GM18951 (cell line): ENCODE results near the gene NFATC1.
A peak's percentile ranks its signal among the peaks of the same experiment; 100 is the strongest.

Source experiments
- POLR2A ChIP-seq: IDR thresholded peaks from 4 replicates; pipeline ENCODE4 v1.6.1; 2011; ENCODE audit warnings: mild to moderate bottlenecking; ENCODE audit not compliant: insufficient read length, insufficient read depth; ENCODE audit errors: extremely low read depth
- in situ Hi-C: fragments of 300-500 bp; cut with MboI; formaldehyde crosslinking; loops from one replicate; pipeline ENCODE4 v1.12.0; 2022; ENCODE audit warnings: low sequenced_read_pairs, mixed read lengths, inconsistent platforms; ENCODE audit not compliant: unreplicated experiment

Gene NFATC1

DNA sequence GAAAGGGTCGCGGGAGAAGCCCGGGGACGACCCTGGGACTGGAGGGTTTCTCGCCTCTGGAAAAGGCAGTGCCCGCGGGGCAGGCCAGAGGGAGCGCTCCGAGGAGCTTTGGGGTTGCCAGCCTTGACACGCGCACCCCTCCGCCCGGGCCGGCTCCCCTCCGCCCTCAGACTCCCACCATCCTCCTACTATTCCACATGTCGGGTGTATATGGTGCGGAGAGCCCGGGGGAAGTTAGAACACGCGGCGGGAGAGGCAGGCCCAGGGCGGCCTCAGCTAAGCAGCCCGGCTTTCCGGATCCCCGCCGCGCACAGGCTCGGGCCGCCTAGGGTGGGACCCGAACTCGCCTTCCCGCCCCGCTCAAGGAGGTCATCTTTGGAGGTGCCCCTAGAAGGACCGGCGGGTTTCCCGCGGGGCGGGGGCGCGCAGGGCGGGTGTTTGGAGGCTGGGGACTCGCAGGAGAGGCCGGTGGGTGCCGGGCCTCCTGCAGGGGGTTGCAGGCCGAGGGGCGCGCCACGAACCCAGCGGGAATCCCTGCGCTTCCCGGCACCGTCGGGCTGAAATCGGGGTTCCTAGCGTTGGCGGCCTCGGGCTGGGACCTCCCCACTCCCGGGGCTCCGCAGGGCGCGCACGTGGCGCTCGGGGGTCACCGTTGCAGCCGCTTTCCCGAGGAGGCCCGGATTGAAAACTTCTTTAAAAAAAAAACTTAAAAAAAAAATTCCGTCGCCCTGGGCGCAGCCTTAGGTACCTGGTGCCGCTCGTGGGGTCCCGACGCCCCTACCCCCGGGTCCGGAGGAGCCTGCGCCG lies 3.7 kb downstream of the NFATC1 start:
- peak; percentile 36 for TF ChIP-seq POLR2A
- in situ Hi-C loops = no loop called here

GRCh38 chr18:79400091-79400590 lies 4.4 kb downstream of the NFATC1 start:
- in situ Hi-C loops = no loop called here
- no peak for TF ChIP-seq POLR2A

DNA sequence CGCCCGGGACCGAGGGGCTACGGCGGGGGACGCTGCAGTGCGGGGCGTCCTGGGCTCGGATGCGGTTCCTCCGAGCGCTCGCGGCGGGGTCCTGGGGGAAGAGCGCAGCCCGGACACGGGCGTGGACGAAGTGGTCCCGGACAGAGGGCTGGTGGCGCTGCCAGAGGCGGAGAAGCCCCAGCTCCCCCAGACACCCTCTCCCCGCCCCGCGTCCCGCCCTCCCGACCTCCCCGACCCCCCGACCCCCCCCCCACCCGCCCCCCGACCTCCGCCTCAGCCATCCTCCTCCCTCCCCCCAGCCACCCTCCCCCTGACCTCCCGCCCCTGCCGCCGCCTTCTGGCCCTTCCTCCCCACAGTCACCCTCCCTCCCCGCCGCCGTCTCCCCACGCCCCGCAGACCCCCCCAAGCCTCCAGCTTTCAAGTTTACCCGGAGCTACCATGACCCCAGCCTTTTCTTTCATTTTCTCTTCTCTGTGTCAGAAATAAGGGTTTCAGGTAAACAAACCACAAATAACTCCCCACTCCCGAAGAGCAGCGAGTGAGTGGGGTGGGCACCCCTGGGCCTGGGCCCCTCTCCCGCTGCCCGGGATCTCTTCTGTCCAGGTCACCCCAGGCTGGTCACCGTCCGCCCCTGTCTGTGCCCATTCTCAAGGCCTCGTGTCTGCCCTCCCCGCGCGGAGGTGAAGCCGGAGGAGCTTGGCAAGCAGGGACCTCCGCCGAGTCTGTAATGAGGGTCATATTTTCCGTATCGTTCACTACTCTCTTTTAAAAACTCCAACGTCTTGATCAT lies 5.1 kb downstream of the NFATC1 start:
- in situ Hi-C loops = no loop called here

GRCh38 chr18:79401494-79402208 lies 5.9 kb downstream of the NFATC1 start:
- in situ Hi-C loops = no loop called here
- no peak for TF ChIP-seq POLR2A

More for the DNA sequence above, 5.1 kb downstream of the NFATC1 start:
- no peak for TF ChIP-seq POLR2A

- TF ChIP-seq POLR2A = no peak
These were observed 6.5 kb downstream of the NFATC1 start for GRCh38 chr18:79402209-79402576.

DNA sequence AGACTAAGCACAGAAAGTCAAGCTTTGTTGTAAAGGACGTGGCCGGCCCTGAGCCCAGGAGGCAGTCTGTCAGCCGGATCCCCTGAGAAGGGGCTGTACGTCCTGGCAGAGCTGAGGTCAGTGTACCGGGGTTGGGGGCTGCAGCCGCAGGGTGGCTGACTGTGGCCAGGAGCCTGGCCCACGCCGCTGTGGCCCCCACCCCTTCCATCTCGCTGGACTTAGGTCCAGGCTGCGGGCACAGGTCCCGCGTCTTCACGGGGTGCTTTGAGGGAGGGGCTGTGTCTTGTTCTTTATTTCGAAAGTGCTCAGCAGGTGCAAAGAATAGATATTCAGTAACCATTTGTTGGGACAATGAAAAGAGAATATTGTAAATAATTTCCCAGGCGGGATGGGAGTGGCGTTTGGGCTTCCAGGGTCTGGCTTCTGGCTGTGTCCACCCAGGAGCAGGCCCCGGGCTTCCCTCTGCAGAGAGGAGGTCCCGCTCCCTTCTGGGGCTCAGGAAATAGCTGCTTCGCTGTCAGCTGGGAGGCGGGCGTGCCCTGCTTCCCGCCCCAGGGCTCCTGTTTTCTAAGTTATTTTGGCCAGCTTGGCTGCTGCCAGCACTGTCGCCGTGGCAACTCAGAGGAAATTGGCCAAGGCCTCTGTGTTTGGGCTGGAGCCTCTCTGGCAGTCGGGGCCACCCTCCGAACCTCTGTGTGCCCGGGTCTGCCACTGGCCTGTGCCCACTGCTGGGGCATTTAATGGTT lies 7.4 kb downstream of the NFATC1 start:
- TF ChIP-seq POLR2A = no peak
- in situ Hi-C loops = no loop called here

More at GRCh38 chr18:79402209-79402576, 6.5 kb downstream of the NFATC1 start:
- in situ Hi-C loops = no loop called here

GRCh38 chr18:79403723-79404566 lies 8.2 kb downstream of the NFATC1 start:
- no peak for TF ChIP-seq POLR2A
- in situ Hi-C loops = no loop called here

DNA sequence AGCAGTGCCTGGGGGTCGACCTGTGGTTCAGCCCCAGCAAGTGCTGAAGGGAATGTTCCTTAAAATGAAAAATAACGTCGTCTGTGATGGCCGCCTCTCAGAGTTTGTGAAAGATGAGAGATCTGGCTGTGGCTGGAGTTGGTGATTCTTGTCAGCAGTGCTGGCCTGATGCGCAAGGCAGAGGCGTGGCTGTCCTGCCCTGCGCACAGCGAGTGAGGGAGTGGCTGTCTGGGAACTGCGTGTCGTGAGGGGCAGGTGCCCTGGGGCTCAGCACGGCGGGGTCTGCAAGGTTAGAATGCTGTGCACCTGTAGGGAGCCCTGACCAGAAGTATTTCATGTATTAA lies 8.8 kb downstream of the NFATC1 start:
- TF ChIP-seq POLR2A = no peak
- in situ Hi-C loops = no loop called here

DNA sequence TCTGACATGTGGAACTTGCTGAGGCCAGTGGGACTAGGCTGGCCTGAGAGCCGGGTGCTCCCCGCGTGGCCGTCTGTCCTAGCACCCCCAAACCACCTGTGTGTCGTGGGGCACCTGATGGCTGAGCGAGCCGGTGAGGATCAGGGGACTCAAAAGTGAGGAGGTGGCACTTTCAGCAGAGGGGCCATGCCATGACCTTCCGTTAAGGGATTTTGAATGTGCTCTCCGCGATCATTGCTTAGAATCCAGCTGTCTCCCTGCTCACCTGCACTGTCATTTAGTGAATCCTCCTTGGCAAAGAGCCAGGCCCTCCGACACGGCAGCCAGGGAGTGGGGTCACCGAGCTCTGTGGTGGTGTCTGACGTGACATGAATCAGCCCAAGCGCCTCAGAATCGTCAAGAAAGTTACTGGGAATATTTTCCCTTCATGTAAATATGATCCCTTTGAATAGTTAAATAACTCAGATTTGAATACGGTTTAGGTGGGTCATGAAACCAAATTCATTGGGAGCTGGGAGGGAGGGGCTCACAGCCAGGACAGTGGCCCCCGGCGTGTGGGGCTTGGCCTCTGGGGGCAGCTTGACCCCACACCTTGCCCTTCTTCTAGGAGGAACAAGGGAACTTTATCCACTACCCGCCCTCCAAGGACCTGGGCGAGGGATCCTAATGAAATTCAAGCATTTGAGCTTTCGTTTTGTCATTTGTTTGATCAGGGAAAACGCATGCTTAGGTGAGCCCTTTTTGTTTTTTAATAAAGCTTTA lies 9.5 kb downstream of the NFATC1 start:
- TF ChIP-seq POLR2A = peak; percentile 12
- in situ Hi-C loops = no loop called here

DNA sequence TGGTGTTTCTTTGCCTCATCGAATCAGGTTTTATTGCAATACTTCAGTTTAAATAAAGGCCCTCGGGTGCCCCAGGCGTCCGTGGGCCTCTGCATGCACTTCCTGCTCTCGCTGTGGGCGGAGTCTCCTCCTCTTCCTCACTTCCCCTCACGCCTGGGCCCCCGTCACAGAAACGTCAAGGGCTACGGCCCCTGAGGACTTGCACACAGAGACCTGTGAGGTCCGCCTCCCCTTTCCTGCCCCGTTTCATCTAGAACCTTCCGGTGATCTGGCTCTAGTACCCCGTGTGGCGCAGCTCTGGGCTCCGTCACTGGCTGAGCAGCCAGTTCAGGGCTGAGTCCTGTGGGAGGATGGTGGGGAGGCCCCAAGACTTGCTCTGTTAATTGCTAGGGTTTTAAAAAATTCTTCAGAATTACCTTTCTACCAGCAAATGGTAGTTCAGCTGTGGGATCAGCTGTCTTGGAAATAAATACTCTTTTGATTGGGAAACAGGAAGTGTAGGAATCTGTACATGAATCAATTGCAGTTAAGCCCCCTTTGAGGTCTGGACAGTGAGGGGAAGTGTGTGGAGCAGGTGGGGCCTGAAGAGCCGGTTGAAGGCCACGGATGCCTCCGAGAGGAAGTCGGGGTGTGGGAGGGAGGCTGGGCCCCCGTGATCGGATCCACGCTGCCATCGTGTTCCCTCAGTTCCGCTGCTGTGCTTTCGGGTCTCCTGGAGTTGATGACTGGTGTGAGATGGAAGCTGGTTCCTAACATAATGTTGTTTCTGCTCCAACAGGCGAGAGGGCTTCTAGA lies 10.2 kb downstream of the NFATC1 start:
- in situ Hi-C loops = no loop called here
- peak; percentile 35 for TF ChIP-seq POLR2A
